AG09319 (cell line): ENCODE results near the gene TEK.
"Not testable (repeated sequence)": the region's sequence is repeated elsewhere in the genome, so short reads cannot be mapped to it uniquely, and the experiment has no call there.

Experiments
- DNase-seq: peaks from one replicate; pipeline ENCODE4 v3.0.0-alpha.2; 2010; ENCODE audit warnings: low read depth; ENCODE audit errors: extremely low read depth
- TF ChIP-seq, protein P1 (sequence below): IDR thresholded peaks from 2 replicates; pipeline ENCODE4 v1.5.1; 2011; ENCODE audit warnings: low read depth, mild to moderate bottlenecking, inconsistent platforms, low read length, moderate library complexity

TEK gene

DNA sequence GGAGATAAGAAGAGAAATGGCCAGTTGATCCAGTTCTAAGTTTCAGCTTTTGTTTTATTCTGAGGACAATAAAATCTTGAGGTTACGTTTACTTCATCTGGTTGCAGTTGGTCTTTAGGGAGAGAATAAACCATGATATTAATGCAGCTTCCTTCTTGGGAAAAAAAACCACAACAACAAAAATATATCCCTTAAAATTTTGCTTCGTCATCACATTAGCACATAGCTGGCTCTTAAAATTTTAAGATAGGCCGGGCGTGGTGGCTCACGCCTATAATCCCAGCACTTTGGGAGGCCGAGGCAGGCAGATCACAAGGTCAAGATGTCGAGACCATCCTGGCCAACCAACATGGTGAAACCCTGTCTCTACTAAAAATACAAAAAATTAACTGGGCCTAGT, 101.6 kb downstream of the TEK start:
- no peak for DNase-seq
- TF ChIP-seq, protein P1, sequence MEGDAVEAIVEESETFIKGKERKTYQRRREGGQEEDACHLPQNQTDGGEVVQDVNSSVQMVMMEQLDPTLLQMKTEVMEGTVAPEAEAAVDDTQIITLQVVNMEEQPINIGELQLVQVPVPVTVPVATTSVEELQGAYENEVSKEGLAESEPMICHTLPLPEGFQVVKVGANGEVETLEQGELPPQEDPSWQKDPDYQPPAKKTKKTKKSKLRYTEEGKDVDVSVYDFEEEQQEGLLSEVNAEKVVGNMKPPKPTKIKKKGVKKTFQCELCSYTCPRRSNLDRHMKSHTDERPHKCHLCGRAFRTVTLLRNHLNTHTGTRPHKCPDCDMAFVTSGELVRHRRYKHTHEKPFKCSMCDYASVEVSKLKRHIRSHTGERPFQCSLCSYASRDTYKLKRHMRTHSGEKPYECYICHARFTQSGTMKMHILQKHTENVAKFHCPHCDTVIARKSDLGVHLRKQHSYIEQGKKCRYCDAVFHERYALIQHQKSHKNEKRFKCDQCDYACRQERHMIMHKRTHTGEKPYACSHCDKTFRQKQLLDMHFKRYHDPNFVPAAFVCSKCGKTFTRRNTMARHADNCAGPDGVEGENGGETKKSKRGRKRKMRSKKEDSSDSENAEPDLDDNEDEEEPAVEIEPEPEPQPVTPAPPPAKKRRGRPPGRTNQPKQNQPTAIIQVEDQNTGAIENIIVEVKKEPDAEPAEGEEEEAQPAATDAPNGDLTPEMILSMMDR: no peak

DNA sequence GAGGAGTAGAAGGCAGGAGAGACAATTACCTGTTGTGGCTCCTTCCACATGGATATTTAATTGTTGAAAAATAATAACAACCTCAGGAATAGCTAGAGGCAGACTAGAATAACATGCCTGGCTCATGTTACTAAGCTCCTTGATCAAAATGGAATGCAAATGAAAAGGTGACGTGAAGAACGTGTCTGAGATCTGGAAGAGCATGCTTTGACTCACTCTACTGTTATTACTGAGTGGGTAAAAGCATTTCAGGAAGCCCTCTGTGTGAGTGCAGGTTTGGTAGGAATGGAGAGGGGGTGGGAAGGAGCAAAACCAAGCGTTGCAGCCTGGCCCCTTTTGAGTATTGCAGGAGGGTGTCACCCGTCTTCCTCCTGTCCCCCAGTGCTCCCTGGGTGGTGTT, 103.2 kb downstream of the TEK start:
- TF ChIP-seq, protein P1: no peak
- DNase-seq: no peak

DNA sequence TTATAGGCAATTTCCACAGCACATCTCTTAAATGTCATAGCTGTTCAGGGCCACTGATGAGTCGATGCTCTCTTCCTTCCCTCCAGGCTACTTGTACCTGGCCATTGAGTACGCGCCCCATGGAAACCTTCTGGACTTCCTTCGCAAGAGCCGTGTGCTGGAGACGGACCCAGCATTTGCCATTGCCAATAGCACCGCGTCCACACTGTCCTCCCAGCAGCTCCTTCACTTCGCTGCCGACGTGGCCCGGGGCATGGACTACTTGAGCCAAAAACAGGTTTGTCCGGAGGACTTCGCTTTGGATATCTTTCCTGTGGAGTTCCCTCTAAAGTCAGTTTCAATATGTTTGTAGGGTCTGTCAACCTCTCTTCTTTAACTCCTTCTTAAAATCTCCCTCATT, 103.6 kb downstream of the TEK start:
- TF ChIP-seq, protein P1: no peak
- DNase-seq: no peak

DNA sequence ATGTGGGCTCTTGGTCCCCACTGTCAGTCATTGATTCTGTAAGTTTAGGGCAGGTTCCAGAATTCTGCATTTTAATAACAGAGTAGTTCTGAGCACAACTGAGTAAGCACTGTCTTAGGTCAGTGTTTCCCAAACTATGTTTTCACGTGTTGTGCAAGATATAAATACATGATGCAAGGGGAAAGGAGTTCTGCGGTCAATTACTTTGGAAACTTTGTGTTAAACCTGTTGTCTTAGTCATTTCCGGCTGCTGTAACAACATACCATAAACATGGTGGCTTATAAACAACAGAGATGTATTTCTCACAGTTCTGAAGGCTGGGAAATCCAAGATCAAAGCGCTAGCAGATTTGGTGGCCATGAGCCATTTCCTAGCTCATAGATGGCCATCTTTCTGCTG, 118.2 kb downstream of the TEK start:
- TF ChIP-seq, protein P1: no peak
- DNase-seq: no peak

DNA sequence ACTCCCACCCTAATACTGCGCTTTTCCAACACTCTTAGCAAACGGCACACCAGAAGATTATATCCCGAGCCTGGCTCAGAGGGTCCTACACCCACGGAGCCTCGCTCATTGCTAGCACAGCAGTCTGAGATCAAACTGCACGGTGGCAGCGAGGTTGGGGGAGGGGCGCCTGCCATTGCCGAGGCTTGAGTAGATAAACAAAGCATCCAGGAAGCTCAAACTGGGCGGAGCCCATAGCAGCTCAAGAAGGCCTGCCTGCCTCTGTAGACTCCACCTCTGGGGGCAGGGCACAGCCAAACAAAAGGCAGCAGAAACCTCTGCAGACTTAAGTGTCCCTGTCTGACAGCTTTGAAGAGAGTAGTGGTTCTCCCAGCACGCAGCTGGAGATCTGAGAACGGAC, 130.6 kb downstream of the TEK start:
- not testable (repeated sequence) for DNase-seq

DNA sequence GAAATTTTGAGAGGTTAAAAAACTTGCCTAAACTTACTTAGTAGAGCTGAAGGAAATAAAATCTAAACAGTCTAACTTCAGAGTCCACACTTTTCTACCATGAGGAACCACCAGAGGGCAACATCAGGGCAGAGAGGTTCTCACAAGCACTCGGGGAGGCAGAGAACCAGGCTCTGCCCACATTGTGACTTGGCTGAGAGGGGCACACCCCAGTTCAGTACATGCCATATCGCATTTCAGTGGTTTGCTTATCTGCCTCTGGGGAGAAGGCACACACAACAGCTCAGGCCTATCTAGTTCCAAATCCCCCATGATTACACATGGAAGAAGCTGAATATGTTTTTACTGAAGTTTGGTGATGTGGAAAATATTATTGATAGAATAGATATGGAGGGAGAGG, 138.7 kb downstream of the TEK start:
- TF ChIP-seq, protein P1: peak; percentile 42
- DNase-seq: peak; percentile 2

DNA sequence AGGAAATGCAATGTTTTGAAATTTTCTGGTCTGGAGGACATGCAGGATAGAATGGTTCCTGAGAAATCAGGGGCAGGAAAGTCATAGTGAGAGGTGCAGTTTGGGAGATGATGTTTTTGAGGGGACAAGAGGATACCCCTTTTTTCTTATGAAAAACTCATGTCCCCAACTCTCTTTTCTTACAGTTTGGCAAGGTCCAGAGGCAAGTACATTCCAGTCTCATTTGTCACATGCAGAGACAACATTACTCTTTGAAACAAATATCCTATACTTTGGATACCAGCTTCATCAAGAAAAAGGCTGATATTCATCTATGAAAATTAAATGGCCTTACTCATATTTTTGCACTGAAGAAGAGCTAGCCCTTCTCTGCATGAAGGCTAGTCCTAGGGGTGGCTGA, 139.7 kb downstream of the TEK start:
- TF ChIP-seq, protein P1: no peak
- DNase-seq: no peak

DNA sequence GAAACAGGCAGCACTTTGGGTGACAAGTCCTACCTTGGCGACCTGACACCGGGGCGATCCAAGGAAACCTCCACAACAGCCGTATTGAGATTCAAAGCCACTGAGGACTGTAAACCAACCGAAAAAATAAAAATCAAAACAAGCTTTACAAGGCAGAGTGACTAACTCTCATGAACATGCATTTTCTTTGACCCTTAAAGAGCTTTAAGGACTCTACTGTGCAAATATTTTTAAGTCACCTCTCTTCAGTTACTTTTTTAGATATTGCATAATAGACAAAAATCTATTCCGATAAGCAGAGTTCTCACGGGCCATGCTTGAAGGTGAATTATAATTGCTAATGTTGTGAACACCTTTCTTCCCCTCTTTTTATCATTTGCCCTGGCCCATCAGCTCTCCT, 149.6 kb downstream of the TEK start:
- DNase-seq: no peak
- TF ChIP-seq, protein P1: no peak
